GM18526 (cell line): ENCODE measurements around the gene BABAM1.

Experiments
- POLR2A ChIP-seq: IDR thresholded peaks from 3 replicates; pipeline ENCODE4 v1.6.1; 2011; ENCODE audit not compliant: insufficient read length; ENCODE audit errors: extremely low read depth

The BABAM1 gene

DNA sequence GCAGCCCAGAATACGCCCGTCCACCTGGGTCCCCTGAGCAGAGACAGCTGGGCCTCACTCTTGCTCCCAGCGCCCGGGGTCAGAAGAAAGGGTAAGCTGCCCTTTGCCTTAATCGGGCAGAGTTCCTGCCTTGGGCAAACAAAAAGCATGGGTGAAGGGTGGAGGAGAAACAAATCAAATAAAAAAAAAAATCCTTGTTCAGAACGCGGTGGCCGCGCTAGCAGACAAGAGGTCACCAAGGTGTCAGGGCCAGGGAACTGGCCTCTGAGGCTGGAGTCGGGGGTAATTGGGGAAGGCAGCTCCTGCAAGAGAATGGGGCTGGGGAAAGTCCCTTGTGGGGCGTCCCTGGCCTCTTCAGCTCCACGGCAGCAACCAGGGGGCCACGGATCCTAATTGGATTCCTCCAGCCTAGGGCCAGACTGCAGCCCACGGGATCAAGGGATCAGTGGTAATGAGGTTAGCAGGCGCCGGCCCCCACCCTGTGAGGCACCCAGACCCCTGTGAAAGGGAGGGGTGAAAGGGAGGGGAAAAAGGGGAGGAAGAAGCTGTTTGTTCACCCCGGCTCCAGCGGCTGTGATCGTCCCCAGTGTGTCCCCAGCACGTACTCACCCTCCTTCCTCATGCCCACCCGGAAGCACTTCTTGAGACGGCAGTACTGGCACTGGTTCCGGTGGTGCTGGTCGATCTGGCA is 27.0 kb upstream of the BABAM1 start:
- TF ChIP-seq POLR2A = no peak

DNA sequence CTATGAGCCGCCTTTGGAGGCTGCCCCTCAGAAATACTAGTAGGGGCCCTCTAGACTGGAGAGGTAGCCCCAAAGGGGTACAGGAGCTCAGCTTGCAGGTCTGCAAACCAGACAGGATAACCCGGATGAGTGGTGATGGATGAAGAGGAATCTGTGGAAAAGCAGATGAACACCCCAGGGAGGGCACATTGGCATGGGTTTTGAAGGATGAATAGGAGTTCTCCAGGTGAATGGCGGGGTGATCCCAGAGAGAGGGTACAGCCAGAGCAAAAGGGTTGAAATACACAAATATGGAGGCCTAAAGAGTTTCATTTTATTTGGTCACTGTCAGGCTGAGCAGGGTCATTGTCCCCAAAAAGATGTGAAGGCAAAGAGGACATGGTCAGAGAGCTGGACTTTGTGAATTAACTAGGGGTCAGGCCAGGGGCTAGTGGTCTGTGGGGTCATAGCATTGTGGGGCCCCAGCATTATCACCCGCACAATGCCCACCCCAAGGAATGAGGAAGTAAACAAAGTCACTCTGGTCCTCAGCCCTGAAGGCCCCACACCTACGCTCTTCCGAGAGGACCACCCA is 26.3 kb upstream of the BABAM1 start:
- no peak for TF ChIP-seq POLR2A

DNA sequence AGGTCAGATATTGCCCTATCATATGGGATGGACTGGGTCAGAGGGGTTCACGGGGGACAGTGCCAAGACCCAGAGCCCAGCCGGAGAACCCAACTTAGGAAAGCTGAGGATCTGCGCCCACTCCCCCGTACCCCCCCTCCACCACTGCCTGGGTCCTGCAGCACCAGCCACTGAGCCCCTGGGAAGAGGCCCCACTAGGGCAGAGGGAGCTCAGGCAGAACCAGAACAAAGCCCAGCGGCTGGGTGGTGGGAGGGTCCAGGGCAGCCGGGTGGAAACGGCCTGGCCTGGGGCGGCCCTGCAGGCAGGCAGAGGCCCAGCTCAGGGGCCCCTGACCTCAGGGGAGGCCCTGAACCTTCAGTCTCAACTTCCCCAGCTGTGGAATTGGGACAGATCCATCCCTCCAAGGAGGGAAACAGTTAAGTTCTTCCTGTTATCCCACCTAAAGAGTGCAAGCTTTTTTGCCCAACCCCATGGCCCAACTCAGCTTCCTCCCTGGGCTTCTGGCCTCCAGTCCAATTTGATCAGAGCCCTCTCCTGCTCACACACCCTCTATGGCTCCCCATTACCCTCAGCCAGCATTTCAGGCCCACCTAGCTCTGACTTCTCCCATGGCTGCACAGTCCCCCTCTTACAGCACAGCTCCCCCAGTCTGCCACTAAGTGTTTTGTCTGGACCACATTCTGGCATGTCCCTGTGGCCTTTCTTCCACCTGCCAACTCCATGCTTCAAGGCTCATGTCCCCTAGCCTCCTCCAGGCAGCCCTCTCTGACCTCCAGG is 24.6 kb upstream of the BABAM1 start:
- no peak for TF ChIP-seq POLR2A

DNA sequence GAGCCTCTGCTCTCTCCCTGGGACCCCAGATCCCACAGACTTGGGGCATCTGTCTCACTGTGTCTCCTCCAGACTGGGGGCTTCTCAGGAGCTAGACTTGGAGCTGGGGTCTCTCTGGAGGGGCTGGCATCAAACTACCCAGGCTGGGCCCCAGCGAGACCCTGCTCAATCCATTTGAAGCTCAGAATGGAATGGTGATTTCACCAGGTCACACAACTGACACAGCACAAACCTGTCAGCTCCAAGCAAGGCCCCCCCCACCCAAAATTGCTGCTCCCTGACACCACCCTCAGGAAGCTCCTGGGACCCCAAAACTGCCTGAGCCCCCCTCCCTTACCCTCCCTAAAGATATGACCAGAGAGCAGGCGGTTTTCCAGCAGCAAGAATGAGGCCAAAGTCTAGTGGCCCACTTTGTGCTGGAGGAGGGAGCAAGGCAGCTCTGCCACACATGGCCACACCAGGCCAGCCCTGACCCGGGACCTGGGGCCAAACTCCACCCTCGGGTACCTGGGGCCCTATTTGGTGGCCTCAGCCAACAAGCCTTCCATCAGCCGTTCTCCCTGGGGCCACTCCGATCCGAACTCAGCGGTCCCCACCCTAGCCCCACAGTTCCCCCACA is 23.9 kb upstream of the BABAM1 start:
- no peak for TF ChIP-seq POLR2A

DNA sequence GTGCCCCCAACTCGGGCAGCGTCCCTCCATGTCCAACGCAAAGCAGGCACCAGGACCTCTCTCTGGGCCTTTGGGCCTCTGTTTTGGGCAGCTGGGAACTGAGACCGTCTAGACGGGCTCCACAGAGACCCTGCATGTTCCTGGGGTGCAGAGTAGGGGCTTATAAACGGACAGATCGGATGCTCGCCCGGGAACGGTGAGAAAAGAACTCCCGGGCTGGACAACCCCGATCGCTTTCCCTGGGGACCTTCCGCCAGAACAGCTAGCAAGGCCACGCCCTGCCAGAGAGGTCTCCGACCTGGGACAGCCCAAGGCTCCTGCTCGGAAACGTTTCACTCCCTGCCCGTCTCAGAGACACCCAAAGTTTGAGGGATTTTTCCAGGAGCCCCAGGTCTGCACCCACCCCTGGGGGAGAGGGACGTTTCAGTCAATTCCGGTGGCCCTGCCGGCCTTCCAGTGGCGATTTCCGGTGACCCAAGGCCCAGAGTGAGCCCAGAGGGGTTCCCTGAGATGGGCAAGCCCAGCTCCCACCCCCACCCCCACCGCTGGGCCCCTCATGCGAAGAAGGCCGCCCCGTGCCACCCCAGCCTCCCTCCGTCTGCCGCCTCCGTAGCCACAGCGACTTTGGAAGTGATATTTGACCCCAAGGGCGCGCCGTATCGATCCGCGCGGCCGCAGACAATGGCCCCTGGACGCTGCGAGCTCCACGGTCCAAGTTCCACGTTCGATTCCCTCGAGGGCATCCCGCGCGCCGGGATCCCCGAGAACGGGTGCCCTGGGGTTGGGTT is 23.2 kb upstream of the BABAM1 start:
- no peak for TF ChIP-seq POLR2A

DNA sequence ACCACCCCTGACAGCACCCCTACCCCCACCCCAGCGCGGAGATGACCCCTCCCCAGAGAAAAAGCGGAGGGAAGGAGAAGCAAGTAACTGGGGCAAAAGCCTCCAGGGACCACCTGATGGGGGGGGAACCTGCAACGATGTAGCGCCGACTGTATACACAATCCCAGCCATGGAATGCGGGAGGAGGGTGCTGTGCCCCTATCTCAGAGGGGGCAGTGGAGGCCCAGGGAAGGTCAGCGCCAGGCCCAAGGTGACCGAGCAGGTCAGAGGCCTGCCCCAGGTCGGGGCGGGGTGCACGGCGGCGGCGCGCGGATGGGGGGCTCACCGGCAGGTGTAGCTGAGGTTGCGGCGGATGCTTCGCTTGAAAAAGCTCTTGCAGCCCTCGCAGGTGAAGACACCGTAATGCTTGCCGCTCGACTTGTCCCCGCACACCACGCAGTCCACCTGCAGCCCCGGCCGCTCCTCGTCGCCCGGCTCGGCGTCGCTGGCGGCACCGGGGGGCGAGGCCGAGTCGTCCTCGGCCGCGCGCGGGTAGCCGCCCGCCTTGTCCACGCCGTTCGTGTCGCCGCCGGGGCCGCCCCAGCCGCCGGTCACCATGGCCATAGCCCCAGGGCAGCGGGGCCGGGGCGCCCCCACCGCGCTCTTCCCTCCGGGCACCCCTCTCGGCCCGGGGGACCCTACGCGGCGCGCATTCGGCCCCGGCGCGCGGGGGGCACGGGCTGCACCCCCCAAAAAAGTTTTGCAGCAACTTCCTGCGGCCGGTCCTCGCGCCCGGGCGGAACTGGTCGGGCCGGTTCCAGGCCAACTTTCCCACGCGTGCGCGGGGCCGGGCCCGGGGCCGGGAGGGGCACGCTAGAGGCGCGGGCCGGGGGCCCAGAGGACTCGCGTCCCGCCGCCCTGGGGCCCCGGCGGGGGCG is 22.4 kb upstream of the BABAM1 start:
- no peak for TF ChIP-seq POLR2A

DNA sequence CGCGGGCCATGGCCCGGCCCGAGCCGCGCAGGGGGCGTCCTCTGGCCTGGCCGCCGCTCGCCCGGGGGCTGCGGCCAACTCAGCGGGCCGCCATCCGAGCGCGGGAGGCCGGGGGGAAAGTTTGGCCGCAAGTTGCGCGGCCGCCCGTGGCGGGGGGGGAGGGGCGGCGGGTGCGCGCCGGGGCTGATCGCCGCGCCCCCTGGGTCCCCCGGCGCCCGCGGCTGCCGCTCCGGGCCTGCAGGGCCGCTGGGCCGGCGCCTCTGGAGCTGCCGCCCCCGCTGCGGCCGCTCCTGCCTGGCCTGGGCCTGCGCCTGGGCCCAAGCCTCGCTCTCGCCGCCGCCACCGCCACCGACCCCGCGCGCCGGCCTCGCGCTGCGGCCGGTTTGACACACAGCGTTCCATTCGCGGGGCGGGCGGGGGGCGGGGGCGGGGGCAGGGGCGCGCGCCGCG is 21.7 kb upstream of the BABAM1 start, which contains the start of gene NR2F6:
NR2F6 (minus strand) TSS at position 385 of the 450 bp plus-strand sequence. CDS start 699 bp downstream, outside the sequence.
- TF ChIP-seq POLR2A = no peak

DNA sequence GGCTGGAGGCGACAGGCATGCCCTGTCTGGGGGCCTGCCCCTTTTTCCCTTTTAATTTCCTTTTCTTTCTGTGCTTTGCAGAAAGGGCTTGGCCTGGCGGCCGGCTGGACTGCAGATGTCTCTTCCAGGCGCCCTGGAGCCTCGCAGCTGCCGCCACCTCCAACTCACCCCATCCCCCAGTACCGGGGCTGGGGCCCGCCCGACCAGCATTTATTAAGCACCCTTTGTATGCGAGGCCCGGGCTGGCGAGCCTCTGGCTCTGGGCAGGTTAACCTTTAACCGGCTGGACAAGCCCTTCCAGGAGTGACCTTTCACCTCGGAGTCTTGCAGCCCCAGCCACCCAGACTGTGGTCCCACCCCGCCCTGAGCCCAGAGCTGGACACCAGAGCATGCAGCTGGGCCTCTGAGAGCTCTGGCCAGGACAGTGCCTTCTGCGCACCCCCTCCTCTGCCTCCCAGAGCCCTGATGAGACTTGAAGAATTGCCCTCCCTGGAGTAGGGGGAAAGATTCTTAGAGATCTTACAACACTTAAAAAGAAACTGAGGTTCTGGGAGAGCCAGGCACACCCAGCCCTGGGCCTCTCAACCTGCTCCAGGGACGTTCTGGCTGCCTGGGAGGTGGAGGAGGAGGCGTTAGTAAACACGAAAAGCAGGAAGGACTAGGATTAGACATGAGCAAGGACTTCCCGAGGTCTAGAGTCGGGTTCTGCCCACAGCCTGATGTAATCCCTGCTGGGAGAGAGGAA is 20.4 kb upstream of the BABAM1 start:
- TF ChIP-seq POLR2A = no peak

DNA sequence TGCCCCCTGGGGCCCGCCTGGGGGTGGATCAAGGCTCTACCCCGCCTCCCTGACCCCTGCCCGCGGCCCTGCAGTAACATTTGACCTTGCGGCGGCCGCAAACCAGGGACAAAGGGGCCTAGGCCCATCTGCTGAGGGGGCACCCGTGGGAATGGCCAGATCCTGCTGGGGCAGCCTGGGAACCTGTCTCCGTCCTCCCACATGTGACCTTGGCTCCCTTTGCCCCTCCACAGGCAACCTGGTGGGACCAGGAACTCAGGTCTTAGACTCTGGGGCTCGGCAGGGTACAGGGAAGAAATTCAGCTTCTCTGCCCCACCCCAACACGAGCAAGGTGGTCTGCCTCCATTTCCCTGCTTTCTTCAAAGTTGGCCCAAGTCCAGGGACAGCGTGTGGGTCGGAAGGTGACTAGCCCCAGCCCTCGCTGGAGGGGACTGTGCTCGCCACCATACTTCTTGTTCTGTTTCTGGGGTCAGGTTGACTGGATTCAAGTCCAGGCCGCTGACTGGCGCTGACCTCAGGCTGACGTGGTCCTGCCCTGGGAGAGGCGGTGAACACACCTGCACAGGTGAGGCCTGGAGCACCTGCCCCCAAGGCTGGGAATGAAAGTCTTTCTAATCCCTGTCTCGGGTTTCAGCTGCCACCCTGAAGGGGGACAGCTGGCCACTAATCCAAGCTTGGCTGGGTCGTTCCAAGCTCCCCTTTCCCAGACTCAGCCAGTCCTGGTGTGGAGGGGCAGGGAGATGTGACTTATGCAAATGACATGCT is 19.0 kb upstream of the BABAM1 start:
- TF ChIP-seq POLR2A = no peak

DNA sequence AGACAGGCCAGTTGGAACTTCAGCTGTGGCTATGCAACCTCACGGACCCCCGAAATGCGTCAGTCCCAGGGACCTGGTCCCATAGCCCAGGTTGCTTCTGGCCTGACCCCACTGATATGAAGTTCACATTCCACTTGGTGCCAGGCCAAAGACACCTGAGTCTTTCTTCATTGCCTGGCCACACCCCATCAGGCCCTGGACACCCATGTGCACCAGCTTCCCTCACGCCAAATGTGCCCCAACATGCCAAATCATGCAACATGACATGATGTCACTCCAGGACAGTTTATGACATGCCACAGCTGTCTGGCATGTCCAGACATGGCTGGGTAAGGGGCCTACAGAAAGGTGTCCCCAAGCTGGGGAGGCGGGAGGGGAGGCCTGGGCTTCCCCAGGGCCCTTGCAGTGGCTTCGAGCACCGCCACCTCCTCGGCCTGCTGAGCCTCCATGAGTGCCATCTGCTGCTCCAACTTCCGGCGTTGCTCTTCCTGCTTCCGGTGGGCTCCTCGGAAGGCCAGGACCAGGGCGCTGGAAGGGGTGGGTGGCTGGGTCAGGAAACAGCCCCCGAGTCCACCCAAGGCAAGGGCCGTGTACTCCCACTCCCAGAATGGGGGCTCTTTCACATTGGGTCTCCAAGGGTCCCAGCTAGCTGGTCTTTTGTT is 17.2 kb upstream of the BABAM1 start:
- TF ChIP-seq POLR2A = no peak

DNA sequence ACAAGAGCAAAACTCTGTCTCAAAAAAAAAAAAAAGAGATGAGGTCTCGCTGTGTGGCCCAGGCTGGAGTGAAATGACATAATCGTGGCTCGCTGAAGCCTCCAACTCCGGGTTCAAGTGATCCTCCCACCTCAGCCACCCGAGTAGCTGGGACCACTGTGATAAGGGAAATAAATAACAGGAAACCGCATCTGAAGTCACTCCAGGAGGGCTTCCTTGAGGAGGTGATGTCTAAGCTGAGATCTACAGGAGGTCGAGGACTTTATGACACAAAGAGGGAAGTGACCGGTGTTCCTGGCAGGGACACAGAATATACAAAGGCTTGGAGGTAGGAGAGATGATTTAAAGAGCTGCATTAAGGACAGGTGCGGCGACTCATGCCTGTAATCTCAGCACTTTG is 12.6 kb upstream of the BABAM1 start:
- no peak for TF ChIP-seq POLR2A

DNA sequence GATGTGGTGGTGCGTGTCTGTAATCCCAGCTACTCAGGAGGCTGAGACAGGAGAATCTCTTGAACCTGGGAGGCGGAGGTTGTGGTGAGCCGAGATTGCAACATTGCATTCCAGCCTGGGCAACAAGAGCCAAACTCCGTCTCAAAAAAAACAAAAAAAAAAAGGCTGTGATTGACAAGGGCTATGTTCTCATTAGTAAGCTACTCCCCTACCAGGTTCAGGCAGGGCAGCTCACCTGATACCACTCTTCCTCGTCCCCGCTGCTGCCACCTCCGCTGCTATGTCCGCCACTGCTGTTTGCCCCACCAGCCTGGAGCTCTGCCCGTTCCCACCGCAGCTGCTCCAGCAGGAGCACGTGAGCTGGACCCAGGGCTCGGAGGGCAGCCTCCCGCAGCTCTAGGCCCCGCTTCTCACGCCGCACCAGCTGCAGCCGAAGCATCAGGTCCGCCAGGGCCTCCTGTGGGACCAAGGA is 12.1 kb upstream of the BABAM1 start:
- TF ChIP-seq POLR2A = no peak
